ENCODE results near the gene KDM4B. TPM values are rescaled to one million over a fixed set of nuclear protein-coding genes. Genes with fewer than 3 reads are reported as not detected.

KDM4B gene
- total RNA-seq, 2 donors from 2014 or later: 31.3 to 37.1 TPM

- H3K27ac Mint-ChIP-seq: no peak overlapping the region
- no peaks in the 10 kb centered on the region for H3K4me1 Mint-ChIP-seq (ENCODE audit: low read depth)
- H3K27me3 Mint-ChIP-seq (ENCODE audit: low read depth): no peaks in the 10 kb centered on the region
- no peak overlapping the region for H3K4me3 Mint-ChIP-seq
- ATAC-seq (replicated peaks in 1 of 2): no peak
- no peaks in the 10 kb centered on the region for H3K9me3 Mint-ChIP-seq
- H3K36me3 Mint-ChIP-seq (ENCODE audit: insufficient read depth in 2 of 2): no peaks in the 10 kb centered on the region
- DNase-seq: no peak
Observed at GRCh38 chr19:5108123-5108596, 139.2 kb downstream of the KDM4B start.

- no peaks in the 10 kb centered on the region for H3K27me3 Mint-ChIP-seq (ENCODE audit: low read depth)
- H3K27ac Mint-ChIP-seq: no peak overlapping the region
- no peaks in the 10 kb centered on the region for H3K36me3 Mint-ChIP-seq (ENCODE audit: insufficient read depth in 2 of 2)
- no peaks in the 10 kb centered on the region for H3K9me3 Mint-ChIP-seq
- no peak for ATAC-seq (replicated peaks in 1 of 2)
- H3K4me1 Mint-ChIP-seq (ENCODE audit: low read depth): no peaks in the 10 kb centered on the region
- no peak overlapping the region for H3K4me3 Mint-ChIP-seq
- no peak for DNase-seq
Observed at GRCh38 chr19:5108866-5109265, 140.0 kb downstream of the KDM4B start.

GRCh38 chr19:5109560-5109959, 140.6 kb downstream of the KDM4B start:
- DNase-seq (no peak), ATAC-seq (replicated peaks in 1 of 2) (no peak)
- Mint-ChIP-seq H3K36me3 (ENCODE audit: insufficient read depth in 2 of 2) (no peaks in the 10 kb centered on the region), H3K4me3 (no peak overlapping the region), H3K27ac (no peak overlapping the region), H3K27me3 (ENCODE audit: low read depth) (no peaks in the 10 kb centered on the region), H3K9me3 (no peaks in the 10 kb centered on the region), H3K4me1 (ENCODE audit: low read depth) (no peaks in the 10 kb centered on the region)

DNA sequence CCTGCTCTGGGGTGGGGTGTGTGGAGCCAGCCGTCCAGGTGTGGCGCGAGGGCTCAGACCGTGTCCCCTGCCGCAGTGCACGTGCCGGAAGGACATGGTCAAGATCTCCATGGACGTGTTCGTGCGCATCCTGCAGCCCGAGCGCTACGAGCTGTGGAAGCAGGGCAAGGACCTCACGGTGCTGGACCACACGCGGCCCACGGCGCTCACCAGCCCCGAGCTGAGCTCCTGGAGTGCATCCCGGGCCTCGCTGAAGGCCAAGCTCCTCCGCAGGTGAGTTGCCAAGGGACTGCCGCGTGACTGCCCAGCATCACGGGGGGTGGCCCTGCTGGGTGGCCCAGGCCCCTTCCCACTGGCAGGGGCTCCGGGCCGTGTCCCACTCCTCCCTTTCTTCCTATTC, 141.6 kb downstream of the KDM4B start:
- no peaks in the 10 kb centered on the region for H3K27me3 Mint-ChIP-seq (ENCODE audit: low read depth)
- H3K4me3 Mint-ChIP-seq: no peak overlapping the region
- ATAC-seq (replicated peaks in 1 of 2) (no peak), DNase-seq (no peak)
- H3K36me3 Mint-ChIP-seq (ENCODE audit: insufficient read depth in 2 of 2): peaks cover 0 to 3% of the 10 kb centered on the region in 2 donors
- H3K9me3 Mint-ChIP-seq: no peaks in the 10 kb centered on the region
- no peaks in the 10 kb centered on the region for H3K4me1 Mint-ChIP-seq (ENCODE audit: low read depth)
- H3K27ac Mint-ChIP-seq: no peak overlapping the region

DNA sequence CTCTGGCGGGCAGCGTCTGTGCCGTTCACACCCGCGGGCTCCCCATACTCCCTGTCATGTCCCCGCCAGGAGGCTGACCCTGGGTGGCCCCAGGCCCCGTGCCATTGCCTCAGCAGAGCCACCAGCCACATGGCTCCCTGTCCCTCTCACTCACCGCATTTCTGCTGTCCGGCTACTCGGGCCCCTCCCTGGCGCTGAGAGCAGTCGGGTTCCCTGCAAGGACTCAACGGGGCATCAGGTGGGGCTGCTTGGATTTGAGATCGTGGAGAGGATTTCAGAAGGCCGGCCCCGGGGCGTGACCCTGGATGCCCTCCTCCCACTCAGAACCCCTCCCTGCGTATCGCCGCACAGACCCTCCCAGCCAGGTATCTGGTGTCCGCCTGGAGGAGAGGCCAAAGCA, 142.1 kb downstream of the KDM4B start:
- Mint-ChIP-seq H3K36me3 (ENCODE audit: insufficient read depth in 2 of 2) (peaks cover 0 to 4% of the 10 kb centered on the region in 2 donors), H3K9me3 (no peaks in the 10 kb centered on the region), H3K4me3 (no peak overlapping the region), H3K27ac (no peak overlapping the region), H3K27me3 (ENCODE audit: low read depth) (no peaks in the 10 kb centered on the region), H3K4me1 (ENCODE audit: low read depth) (no peaks in the 10 kb centered on the region)
- no peak for DNase-seq
- ATAC-seq (replicated peaks in 1 of 2): no peak

GRCh38 chr19:5112175-5112574, 143.3 kb downstream of the KDM4B start:
- no peaks in the 10 kb centered on the region for H3K27me3 Mint-ChIP-seq (ENCODE audit: low read depth)
- ATAC-seq (replicated peaks in 1 of 2) (no peak), DNase-seq (no peak)
- H3K4me3 Mint-ChIP-seq: no peak overlapping the region
- H3K36me3 Mint-ChIP-seq (ENCODE audit: insufficient read depth in 2 of 2): peaks cover 0 to 4% of the 10 kb centered on the region in 2 donors
- no peak overlapping the region for H3K27ac Mint-ChIP-seq
- no peaks in the 10 kb centered on the region for H3K4me1 Mint-ChIP-seq (ENCODE audit: low read depth)
- H3K9me3 Mint-ChIP-seq: no peaks in the 10 kb centered on the region

- ATAC-seq (replicated peaks in 1 of 2): no peak
- Mint-ChIP-seq H3K27ac (no peak overlapping the region), H3K27me3 (ENCODE audit: low read depth) (no peaks in the 10 kb centered on the region), H3K4me1 (ENCODE audit: low read depth) (no peaks in the 10 kb centered on the region), H3K4me3 (no peak overlapping the region), H3K9me3 (no peaks in the 10 kb centered on the region), H3K36me3 (ENCODE audit: insufficient read depth in 2 of 2) (peaks cover 0 to 4% of the 10 kb centered on the region in 2 donors)
- no peak for DNase-seq
Observed at GRCh38 chr19:5112681-5113575, 144.0 kb downstream of the KDM4B start.

GRCh38 chr19:5113633-5114586, 145.0 kb downstream of the KDM4B start:
- H3K36me3 Mint-ChIP-seq (ENCODE audit: insufficient read depth in 2 of 2): peaks cover 0 to 4% of the 10 kb centered on the region in 2 donors
- H3K27me3 Mint-ChIP-seq (ENCODE audit: low read depth): no peaks in the 10 kb centered on the region
- H3K4me1 Mint-ChIP-seq (ENCODE audit: low read depth): no peaks in the 10 kb centered on the region
- ATAC-seq (replicated peaks in 1 of 2) (no peak), DNase-seq (no peak)
- no peaks in the 10 kb centered on the region for H3K9me3 Mint-ChIP-seq
- H3K4me3 Mint-ChIP-seq: no peak overlapping the region
- no peak overlapping the region for H3K27ac Mint-ChIP-seq

- H3K36me3 Mint-ChIP-seq (ENCODE audit: insufficient read depth in 2 of 2): peaks cover 0 to 4% of the 10 kb centered on the region in 2 donors
- H3K4me1 Mint-ChIP-seq (ENCODE audit: low read depth): no peaks in the 10 kb centered on the region
- ATAC-seq (replicated peaks in 1 of 2) (no peak), DNase-seq (no peak)
- H3K9me3 Mint-ChIP-seq: no peaks in the 10 kb centered on the region
- H3K4me3 Mint-ChIP-seq: no peak overlapping the region
- no peaks in the 10 kb centered on the region for H3K27me3 Mint-ChIP-seq (ENCODE audit: low read depth)
- H3K27ac Mint-ChIP-seq: no peak overlapping the region
Observed at GRCh38 chr19:5114727-5115126, 145.8 kb downstream of the KDM4B start.

DNA sequence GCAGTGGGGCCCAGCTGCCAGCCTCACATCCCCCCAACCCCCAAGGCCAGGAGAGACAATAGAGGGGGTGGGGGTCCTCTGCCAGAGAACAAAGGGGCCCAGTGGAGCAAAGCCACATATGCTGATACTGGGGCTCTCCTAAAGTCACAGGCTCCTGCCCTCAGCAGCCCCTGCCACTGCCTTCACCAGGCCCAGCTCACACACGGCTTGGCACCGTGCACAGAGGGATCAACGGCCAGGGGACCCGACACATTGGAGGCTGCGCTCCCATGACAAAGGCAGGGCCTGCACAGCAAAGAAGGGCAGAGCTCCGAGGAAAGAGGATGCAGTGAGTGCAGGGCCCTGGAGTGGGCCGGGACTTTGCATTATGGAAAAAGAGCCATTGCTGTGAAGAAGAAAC, 146.4 kb downstream of the KDM4B start:
- H3K36me3 Mint-ChIP-seq (ENCODE audit: insufficient read depth in 2 of 2): peaks cover 0 to 4% of the 10 kb centered on the region in 2 donors
- H3K4me3 Mint-ChIP-seq: no peak overlapping the region
- ATAC-seq (replicated peaks in 1 of 2): no peak
- no peak for DNase-seq
- H3K27ac Mint-ChIP-seq: no peak overlapping the region
- H3K9me3 Mint-ChIP-seq: no peaks in the 10 kb centered on the region
- H3K27me3 Mint-ChIP-seq (ENCODE audit: low read depth): no peaks in the 10 kb centered on the region
- H3K4me1 Mint-ChIP-seq (ENCODE audit: low read depth): no peaks in the 10 kb centered on the region

DNA sequence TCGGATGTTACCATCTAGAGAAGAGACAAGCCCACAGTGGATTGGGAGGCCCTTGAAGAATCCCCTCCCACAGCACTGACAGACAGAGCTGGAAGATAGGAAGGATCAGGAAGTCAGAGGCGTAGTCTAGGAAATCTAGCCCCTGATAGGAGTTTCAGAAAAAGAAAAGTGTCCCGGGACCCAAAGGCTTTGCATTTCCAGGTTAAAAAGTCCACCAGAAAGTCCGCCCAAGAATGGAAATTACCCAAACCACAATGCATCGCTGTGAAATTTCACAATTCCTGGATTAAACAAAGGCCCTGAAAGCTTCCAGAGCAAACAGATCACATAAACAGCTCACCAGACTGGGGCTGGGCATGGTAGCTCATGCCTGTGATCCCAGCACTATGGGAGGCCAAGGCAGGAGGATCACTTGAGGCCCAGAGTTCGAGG, 146.9 kb downstream of the KDM4B start:
- Mint-ChIP-seq H3K36me3 (ENCODE audit: insufficient read depth in 2 of 2) (peaks cover 0 to 4% of the 10 kb centered on the region in 2 donors), H3K27ac (no peak overlapping the region), H3K27me3 (ENCODE audit: low read depth) (no peaks in the 10 kb centered on the region), H3K9me3 (no peaks in the 10 kb centered on the region), H3K4me3 (no peak overlapping the region), H3K4me1 (ENCODE audit: low read depth) (no peaks in the 10 kb centered on the region)
- DNase-seq (no peak), ATAC-seq (replicated peaks in 1 of 2) (no peak)

GRCh38 chr19:5116292-5116691, 147.4 kb downstream of the KDM4B start:
- peaks cover 2 to 4% of the 10 kb centered on the region in 2 donors for H3K36me3 Mint-ChIP-seq (ENCODE audit: insufficient read depth in 2 of 2)
- H3K27me3 Mint-ChIP-seq (ENCODE audit: low read depth): no peaks in the 10 kb centered on the region
- H3K27ac Mint-ChIP-seq: no peak overlapping the region
- H3K4me1 Mint-ChIP-seq (ENCODE audit: low read depth): no peaks in the 10 kb centered on the region
- ATAC-seq (replicated peaks in 1 of 2) (no peak), DNase-seq (no peak)
- H3K9me3 Mint-ChIP-seq: no peaks in the 10 kb centered on the region
- H3K4me3 Mint-ChIP-seq: no peak overlapping the region

DNA sequence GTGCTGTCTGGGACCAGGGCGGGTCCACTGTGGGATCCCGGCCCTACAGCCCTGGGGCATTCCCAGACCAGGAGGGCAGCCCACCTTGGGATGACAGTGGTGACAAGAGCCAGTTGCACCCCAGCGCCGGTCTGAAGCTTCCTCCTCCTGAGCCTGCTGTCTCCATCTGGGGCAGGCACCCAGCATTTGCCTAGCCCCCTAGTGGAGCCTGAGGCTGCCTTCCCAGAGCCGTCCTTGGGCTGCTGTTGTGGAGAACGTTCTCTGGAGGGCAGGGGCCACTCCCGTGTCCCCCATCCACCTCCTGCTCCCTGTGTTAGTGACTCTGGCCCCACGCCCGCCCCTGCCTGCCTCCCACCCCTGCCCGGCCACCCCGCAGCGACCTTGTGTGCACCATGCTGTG, 148.5 kb downstream of the KDM4B start:
- no peaks in the 10 kb centered on the region for H3K27me3 Mint-ChIP-seq (ENCODE audit: low read depth)
- peaks cover 9% of the 10 kb centered on the region for H3K4me1 Mint-ChIP-seq (ENCODE audit: low read depth)
- no peak for DNase-seq
- H3K27ac Mint-ChIP-seq: no peak overlapping the region
- H3K36me3 Mint-ChIP-seq (ENCODE audit: insufficient read depth in 2 of 2): peaks cover 2 to 4% of the 10 kb centered on the region in 2 donors
- H3K9me3 Mint-ChIP-seq: no peaks in the 10 kb centered on the region
- ATAC-seq (replicated peaks in 1 of 2): no peak
- H3K4me3 Mint-ChIP-seq: no peak overlapping the region
